C4-2B (cell line): ENCODE data around the gene SULT1C4.
"Not testable (repeated sequence)": the region's sequence is repeated elsewhere in the genome, so short reads cannot be mapped to it uniquely, and the experiment has no call there.

Source experiments
- H3K27ac ChIP-seq: fragments of 450-650 bp; 2 replicates; pipeline ENCODE4 v1.5.1; 2017
- CTCF ChIP-seq: fragments of 450-650 bp; conservative IDR thresholded peaks from 2 replicates; pipeline ENCODE4 v1.5.1; 2017; ENCODE audit warnings: mild to moderate bottlenecking
- ZFX ChIP-seq: fragments of 450-650 bp; IDR thresholded peaks from 2 replicates; pipeline ENCODE4 v1.6.1; 2017

SULT1C4 gene

DNA sequence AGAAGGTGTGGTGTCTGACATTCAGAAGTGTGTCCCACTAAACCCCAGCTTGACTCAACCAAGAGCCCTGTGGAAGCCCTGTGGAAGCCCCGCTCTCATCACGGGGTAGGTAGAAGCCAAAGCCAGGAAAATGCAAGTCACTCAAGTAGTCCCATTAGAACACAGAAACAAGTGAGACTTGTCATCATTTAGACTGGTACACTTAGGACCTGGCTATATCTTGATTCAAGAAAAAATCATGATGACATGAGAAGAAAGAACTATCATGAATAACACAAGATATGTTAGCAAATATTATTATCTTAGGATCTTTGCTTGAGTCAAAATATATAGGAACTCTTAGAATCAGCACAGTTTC, 28.2 kb upstream of the SULT1C4 start:
- no peak overlapping the region for H3K27ac ChIP-seq

DNA sequence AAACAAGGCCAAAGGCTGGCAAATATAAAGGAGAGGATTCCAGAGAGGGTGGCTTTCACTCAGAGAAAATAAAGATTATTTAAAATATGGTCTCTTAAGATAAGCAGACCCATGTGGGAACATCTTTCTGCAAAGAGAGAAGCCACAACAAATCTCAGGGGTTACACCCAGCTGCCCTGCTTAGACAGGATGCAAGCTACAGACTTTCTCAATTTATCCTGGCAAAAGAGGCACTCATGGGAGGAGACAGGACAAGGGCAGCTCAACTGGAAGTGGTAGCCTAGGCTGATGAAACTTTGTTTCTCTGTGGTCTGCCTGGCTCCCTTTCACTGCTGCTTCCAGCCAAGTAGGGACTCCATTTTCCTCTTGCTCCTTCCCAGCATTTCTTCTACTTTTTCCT, 25.9 kb upstream of the SULT1C4 start:
- no peak overlapping the region for H3K27ac ChIP-seq
- TF ChIP-seq CTCF: no peak
- TF ChIP-seq ZFX: no peak

More for the DNA sequence above, 28.2 kb upstream of the SULT1C4 start:
- no peak for TF ChIP-seq CTCF
- TF ChIP-seq ZFX: no peak

DNA sequence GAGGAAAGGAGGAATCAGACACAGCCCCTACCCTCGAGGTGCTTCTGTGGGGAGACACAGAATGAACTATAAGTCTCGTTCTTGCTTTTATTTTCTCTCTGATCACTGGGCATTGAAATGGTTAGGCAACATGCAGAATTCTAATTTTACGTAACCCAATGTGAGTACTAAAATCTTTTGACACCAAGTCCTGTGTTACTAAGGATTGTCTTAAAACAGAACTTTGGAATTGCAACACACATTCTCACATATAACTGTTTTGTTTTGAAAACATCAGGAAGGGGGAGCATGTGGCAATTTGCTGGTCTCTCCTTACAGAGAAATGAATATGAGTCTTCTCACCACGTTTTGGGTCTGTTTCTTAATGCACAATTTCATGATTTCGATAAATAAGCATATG, 23.6 kb upstream of the SULT1C4 start:
- no peak for TF ChIP-seq CTCF
- no peak for TF ChIP-seq ZFX
- H3K27ac ChIP-seq: no peak overlapping the region

GRCh38 chr2:108355906-108356734, 21.6 kb upstream of the SULT1C4 start:
- no peak overlapping the region for H3K27ac ChIP-seq
- TF ChIP-seq ZFX (no peak), CTCF (no peak)

GRCh38 chr2:108359336-108359735, 18.4 kb upstream of the SULT1C4 start:
- not testable (repeated sequence) for H3K27ac ChIP-seq

DNA sequence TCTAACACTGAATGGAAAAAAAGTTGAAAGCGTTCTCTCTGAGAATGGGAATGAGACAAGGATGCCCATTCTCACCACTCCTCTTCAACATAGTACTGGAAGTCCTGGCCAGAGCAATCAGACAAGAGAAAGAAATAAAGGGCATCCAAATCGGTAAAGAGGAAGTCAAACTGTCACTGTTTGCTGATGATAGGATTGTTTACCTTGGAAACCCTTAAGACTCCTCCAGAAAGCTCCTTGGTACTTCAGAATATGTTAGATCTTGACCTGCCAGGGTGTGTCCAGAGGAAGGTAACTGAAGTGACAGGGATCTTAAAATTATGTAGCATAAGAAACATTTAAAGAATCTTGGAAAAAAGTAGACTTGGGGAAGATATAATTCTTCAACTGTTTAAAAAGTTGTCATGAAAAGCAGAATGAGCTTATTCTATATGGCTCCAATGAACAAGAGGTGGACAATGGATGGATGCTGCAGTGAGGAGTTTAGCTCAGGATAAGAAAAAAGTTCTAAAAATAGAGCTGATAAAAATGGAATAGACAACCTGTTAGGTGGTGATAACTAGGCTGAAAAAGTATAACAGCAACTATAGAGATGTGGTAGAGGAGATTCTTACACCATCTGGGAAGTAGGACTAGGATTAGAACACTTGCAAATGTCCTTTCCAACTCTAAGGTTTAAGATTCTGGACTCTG, 16.8 kb upstream of the SULT1C4 start:
- TF ChIP-seq ZFX (no peak), CTCF (no peak)
- no peak overlapping the region for H3K27ac ChIP-seq

- TF ChIP-seq ZFX: no peak
- TF ChIP-seq CTCF: no peak
- H3K27ac ChIP-seq: no peak overlapping the region
Measured at GRCh38 chr2:108363024-108363907, 14.5 kb upstream of the SULT1C4 start.
